GM12872 (cell line): ENCODE results near the gene TENM4.

ENCODE experiments used
- TF ChIP-seq, protein P1 (sequence below): IDR thresholded peaks from 3 replicates; pipeline ENCODE4 v1.5.1; 2011; ENCODE audit warnings: low read depth, mild to moderate bottlenecking, low read length, moderate library complexity; ENCODE audit not compliant: insufficient read depth

The TENM4 gene

DNA sequence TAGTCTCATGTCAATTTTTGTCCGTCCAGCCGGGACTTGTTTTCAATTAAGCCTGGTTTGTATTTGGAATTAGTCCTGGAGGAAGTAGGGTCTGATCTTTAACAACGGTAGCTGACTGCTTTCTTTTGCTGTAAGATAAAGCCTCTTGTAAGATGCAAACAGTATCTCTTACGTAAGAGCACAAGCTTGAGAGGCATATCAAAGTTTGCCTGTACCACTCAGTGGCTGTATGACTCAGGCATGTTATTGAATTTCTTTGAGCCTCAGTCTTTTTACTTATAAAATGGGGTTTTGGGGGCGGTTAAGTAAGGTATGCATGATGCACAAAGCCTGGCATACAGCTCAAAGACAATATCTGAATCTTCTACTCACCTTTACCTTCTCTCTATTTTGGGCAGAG, 667.8 kb downstream of the TENM4 start:
- TF ChIP-seq, protein P1, sequence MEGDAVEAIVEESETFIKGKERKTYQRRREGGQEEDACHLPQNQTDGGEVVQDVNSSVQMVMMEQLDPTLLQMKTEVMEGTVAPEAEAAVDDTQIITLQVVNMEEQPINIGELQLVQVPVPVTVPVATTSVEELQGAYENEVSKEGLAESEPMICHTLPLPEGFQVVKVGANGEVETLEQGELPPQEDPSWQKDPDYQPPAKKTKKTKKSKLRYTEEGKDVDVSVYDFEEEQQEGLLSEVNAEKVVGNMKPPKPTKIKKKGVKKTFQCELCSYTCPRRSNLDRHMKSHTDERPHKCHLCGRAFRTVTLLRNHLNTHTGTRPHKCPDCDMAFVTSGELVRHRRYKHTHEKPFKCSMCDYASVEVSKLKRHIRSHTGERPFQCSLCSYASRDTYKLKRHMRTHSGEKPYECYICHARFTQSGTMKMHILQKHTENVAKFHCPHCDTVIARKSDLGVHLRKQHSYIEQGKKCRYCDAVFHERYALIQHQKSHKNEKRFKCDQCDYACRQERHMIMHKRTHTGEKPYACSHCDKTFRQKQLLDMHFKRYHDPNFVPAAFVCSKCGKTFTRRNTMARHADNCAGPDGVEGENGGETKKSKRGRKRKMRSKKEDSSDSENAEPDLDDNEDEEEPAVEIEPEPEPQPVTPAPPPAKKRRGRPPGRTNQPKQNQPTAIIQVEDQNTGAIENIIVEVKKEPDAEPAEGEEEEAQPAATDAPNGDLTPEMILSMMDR: no peak

DNA sequence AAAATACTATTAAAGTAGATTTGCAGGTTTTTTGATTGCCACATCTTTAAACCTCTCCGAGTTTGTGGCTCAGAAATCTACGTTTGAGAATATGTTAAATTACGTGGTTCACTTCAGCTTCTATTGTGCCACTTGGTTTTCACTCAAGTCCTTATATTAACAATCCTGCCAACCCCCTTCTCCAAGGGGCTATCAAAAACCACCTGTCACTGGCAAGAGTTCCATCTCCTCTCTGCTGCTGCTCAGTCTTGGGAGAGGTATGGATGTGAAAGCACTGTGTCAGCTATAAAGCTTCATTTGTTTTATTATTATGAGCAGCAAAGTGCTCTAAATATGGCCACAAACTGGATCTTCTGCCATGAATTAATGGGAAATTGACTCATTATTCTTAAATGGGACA, 668.6 kb downstream of the TENM4 start:
- TF ChIP-seq, protein P1: no peak

DNA sequence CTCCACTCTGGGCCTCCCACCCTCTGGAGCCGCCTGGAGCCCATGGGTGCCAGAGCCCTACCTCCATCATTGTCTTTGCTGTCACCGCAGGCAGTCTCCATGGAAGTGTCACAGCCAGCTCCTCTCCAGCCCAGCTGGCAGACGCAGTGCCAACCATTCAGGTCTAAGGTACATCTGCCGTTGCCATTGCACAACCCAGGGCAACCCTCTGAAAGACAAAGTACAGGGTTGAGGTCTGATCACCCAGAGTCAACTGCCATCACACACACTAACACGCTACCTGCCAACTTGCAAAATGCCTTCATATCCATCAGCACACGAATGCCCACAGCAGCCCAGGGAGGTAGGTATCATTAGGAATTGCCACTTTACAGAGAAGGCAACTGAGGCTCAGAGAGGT, 669.9 kb downstream of the TENM4 start:
- TF ChIP-seq, protein P1: no peak

DNA sequence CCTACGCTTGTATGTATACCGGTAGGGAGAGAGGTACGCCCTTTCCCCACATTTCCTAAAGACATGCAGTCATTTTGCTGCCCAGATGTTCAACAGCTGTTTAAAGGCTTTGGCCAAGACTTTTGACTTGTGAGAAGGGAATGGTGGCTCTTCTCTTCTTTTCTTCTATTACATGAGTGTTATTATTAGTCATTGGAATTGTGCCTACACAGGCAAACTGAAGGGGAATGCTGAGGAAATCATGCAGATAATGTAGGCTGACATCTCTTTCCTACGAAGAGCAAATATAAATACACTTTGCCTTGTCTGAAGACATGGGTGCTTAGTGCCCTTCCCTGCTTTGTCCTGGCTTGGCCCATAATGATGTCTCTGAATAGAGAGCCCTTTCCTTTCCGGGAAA, 671.9 kb downstream of the TENM4 start:
- TF ChIP-seq, protein P1: no peak

DNA sequence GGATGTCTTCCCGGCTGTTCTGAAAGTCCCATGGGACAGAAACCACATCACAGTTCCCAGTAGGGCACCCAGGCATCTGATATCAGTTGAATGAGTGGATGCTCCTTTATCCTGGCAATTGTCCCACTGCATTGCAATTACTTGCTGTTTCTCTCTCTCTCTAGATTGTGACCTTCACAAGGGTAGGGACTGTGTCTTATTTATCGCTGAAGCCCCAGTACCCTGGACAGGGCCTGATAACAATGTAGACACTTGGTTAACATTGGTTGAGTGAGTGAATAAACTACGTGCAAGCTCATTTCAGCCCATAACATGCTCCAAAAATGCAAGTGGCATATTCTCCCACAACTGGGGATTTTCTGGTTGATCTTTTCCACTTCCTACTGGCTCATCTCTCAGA, 672.5 kb downstream of the TENM4 start:
- TF ChIP-seq, protein P1: no peak

DNA sequence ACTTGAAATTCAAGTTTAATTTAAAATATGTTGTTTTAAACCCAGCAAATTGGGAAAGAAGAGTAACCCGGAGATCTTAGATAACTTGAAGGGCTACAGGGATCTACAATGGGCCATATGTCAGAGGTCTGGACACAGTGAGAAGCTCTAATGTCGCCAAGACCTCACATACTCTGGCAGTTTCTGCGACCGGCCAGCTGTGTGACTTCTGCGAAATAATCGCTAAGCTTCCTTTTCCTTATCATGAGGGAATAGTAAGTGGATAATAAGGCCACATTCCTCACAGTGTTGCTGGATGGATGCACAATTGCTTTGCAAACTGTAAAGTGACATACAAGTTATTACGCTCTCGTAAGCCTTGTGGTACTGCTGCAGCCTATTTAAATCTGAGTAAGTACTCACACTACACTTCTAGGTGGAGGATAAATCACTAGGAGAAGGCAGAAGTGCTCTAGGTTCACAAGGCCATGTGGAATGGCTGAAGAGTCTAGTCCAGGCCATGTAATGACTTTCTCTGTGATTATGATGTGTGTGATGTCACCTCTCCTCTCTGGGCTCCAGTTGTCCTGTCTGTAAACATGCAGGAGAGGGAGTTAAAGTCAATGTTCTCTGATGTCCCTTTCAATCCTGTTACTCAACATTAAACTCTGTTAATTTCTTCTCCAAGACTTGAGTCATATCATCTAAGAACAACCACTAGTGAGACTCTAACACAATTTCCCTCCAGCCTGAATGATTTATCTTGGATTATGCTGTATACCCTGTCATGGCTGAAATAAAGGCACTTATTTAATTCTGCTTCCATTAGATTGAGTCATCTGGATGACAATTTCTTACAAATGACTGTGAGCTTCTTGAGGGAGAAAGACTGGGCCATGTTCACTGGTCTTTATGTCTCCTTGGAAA, 673.5 kb downstream of the TENM4 start:
- TF ChIP-seq, protein P1: no peak

DNA sequence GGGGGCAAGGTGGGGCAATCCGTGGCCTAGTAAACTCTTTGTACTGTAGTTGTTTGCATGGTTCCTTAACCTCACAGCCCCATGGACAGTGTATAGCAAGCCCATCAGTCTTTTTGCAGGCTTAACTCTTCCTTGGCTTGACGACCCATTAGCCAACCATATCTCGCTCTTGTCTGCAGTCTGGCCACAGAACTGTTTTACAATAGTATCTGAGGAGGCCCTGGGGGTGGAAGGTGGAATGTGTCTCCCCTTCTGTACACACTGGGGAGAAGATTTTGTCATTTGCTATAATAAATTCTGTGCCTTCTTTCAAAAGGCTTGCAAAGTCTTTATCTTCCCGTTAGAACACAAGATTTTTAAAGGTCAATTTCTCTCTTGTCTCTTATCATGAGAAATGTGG, 675.9 kb downstream of the TENM4 start:
- TF ChIP-seq, protein P1: no peak
